Stimulated activated CD4-positive, alpha-beta T cell treated with anti-CD3 and anti-CD28 coated beads, Interleukin-4, amount 100 ng/mL, for 48 hours (primary cell): ENCODE results near the gene KRT36.

ENCODE experiments used
- DNase-seq, 2 donors: peaks; one replicate each; pipeline ENCODE4 v3.0.0-alpha.2; 2020; ENCODE audit warnings: low read depth in 2 of 2

The KRT36 gene

DNA sequence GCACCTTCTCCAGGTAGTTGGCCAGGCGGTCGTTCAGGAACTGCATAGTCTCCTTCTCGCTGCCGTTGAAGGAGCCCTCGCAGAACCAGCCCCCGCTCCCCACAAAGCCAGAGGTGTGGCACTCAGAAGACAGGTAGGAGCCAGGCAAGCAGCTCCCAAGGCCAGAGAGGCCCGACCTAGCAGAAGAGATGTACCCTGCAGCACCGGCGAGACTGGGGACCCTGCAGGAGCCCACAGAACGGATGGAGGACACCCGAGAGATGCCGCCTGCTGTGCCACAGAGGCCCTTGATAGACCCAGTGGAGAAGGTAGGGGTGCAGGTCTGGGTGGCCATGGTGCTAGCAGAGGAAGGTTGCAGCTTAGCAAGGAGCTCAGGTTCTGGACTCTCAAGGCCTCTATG is at the start of gene KRT36:
KRT36 (minus strand) TSS at position 380 of the 400 bp plus-strand sequence; CDS start at position 334, 46 bp downstream.
- DNase-seq, result no peak

- no peak for DNase-seq
Observed at GRCh38 chr17:41539071-41539492, 49.4 kb upstream of the KRT36 start.

GRCh38 chr17:41538565-41538991 is 48.9 kb upstream of the KRT36 start:
- no peak for DNase-seq

DNA sequence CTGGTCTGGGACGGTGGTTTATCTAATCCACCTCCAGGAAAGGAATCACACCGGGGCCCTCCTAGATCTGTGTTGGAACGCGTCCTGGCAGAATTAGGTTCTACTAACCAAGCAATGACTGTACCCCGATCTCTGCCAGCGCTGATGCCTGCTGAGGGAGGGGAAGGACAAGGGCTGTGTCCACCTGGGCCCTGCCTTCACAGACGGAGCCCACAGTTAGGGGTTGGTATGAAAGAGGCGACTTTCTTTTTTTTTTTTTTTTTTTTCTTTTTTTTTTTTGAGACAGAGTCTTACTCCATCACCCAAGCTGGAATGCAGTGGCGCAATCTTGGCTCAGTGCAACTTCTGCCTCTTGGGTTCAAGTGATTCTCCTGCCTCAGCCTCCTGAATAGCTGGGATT is 48.3 kb upstream of the KRT36 start:
- no peak for DNase-seq

- DNase-seq, result no peak
Observed at GRCh38 chr17:41537614-41537954, 47.9 kb upstream of the KRT36 start.

DNA sequence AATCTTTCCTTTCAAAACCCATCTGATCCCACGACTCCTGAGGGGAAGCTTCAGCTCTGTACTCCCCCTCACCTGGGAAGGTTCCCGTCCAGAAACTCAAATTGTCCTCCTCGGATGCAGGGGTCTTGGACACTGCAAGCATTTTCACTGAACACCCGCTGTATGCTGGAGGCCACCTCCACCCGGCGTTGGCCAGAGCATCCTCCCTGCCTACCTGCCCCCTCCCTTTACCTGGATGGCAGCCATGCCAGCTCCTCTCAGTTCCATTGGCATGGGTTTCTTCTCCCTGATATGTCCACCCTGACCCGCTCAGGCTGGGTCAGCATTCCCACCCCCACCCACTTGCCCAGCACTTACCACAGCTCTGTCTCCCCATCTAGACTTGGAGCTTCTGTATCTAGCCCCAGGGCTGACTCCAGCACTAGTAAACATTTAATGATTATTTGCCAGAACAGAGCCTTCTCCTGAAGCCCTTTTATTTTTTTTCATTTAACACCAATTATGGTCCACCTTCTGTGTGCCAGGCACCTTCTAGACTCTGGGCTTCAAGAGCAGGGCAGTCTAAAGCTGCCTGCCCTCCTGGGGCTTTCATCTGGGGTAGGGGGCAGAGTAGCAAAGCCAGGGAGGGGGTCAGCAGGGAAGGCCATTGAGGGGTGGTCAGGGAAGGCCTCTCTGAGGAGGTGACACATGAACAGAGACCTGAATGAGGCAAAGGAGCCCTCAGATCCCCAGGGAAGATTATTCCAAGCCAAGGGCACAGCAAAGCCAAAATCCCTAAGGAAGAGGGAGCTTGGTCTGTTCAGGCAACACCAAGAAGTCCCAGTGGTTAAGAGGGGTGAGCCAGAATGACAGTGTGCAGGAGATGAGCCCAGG is 47.3 kb upstream of the KRT36 start:
- DNase-seq, result no peak

DNA sequence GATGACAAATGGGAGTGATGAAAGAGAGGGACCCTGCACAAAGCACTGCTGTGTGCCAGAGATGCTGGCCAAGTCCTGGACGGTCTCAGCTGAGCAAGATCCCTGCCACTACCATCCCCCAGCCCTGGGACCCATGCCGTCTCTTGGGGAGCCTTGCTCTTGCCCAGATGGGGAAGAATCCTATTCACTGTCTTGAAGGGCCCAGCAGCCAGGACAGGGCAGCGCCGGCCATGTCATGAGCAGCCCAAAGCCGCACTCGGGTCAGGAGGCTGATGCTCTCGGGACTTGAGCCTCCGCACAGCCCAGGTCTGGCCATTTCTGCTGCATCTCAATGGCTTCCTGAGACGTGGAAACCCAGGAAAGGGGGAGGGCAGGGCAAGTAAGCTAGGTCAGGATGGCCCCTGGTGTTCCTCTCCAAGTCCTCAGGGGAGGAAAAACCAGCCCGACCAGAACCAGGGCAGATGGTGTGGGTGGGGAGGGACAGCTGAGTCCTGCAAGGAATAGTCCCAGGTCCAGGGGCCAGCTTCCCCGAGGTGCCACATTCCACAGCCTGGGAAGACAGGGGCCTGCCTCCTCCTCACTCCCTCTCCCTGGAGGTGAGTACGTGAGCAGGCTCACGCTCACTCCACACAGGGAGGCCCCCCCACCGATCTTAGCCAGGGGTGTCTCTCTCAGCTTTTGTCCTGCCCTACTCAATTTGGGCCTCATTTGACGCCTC is 46.2 kb upstream of the KRT36 start:
- no peak for DNase-seq

- no peak for DNase-seq
Observed at GRCh38 chr17:41534899-41535546, 45.3 kb upstream of the KRT36 start.

DNA sequence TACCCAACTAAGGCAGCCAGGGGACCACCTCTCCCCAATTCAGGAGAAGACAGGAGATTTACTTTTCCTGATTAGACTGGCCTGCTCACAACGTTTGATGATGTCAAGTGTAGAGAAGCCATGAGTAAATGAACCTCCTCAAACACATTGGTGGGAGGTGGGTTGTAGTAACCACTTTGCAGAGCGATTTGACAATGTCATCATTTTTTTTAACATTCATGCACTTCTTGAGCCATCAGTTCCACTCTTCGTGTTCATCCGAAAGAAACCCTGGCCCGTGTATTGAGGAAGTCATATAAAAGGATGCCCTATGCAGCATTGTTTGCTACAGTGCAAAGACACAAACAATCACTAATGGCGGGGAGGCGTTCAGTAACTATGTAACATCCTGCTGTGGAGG is 43.9 kb upstream of the KRT36 start:
- no peak for DNase-seq

DNA sequence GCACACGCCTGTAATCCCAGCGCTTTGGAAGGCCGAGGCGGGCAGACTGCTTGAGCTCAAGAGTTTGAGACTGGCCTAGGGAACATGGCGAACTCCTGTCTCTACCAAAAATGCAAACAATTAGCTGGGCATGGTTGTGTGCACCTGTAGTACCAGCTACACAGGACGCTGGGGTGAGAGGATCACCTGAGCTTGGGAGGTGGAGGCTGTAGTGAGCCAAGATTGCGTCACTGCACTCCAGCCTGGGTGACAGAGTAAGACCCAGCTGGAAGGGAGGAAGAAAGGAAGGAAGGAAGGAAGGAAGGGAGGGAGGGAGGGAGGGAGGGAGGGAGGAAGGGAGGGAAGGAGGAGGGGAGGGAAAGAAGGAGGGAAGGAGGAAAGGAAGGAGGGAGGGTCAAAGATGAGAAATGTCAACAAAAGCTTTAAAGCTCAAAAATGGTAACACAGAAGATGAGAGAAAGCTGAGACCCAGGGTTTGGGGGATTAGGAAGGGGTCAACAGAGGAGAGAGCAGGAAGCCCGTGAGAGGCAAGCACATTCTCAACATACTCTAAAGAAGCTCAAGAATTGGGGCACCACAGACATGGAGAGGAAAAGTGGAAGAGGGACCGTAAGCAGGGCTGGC is 43.3 kb upstream of the KRT36 start:
- DNase-seq, result no peak

GRCh38 chr17:41531993-41532392 is 42.3 kb upstream of the KRT36 start:
- no peak for DNase-seq

- DNase-seq, result no peak
Observed at GRCh38 chr17:41530062-41531048, 40.6 kb upstream of the KRT36 start.

DNA sequence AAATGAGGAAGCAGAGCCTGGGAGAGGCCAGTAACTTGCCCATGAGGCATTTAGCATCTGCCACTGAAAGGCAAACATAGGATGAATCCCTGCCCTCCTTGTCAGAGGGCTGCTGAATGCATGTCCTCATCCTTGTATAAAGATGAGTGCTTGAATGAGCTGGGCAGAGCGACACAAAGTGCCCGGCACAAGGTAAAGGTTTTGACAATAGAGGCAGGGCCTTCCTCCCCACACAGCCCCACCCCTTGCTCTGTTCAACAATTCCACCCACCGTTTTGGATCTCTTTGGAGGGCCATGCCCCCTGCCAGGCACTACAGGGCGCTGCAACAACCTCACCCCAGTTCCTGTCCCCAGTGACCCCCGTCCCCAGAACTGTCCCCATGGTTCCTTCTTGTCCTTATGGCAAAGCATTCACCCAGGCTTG is 39.8 kb upstream of the KRT36 start:
- no peak for DNase-seq

DNA sequence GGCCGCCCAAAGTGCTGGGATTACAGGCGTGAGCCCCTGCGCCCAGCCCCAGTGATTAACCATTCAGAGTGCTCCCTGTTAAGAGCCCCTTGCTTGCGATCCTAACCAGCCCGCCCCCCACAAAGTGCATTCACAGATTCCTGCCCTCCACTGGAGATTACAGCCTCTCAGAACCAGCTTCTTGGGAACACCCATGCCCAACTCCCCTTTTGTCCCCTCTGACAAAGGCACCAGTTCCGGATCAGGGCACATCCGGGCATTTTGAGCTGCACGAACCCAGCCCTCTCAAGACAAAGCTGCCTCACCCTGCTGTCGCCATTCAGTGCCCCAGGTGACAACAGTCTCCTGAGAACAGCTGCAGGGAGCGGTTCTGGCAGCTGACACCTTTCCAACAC is 39.2 kb upstream of the KRT36 start:
- no peak for DNase-seq

GRCh38 chr17:41527063-41528023 is 37.6 kb upstream of the KRT36 start:
- DNase-seq, result no peak

DNA sequence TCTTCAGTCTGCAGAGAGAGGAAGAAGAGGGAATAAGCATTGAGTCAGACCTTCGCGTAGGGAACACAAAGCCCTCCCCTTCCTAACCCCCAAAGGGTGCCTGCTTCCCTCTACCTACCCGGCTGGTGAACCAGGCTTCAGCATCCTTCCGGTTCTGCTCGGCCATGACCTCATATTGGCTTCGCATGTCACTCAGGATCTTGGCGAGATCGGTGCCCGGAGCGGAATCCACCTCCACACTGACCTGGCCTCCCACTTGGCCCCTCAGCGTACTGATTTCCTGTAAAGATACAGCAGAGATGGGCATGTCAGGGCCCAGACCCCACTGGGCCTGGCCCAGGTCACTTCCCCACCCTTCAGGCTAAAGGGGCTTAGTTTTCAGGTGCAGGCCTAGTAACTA is 34.6 kb upstream of the KRT36 start:
- DNase-seq, result no peak

- no peak for DNase-seq
Observed at GRCh38 chr17:41523787-41524186, 34.1 kb upstream of the KRT36 start.

DNA sequence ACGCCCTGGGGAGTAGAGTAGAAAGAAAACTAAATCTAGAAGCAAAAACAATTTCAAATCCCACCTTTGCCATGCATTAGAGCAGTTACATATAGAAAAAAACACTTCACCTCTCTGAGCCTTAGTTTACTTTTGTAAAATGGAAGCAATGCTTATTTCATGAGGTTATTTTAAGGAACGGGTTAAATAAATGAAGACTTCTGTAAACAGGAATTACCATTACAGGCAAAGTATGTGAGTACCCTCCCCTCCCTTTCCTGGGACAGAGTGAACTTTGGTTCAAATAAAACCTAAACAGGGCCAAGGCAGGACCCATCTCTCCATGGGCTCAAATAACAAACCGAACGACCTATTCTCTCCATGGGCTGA is 33.5 kb upstream of the KRT36 start:
- no peak for DNase-seq

GRCh38 chr17:41522301-41523224 is 32.9 kb upstream of the KRT36 start:
- DNase-seq, result no peak
